Transverse colon (tissue), 4 donors: ENCODE data around the gene WASF2. TPM values are rescaled to one million over a fixed set of nuclear protein-coding genes. Genes with fewer than 3 reads are reported as not detected.

Experiments
- DNase-seq: peaks from one replicate; pipeline ENCODE4 v3.0.0-alpha.2; 2019
- H3K27ac ChIP-seq, 4 donors: fragments of 200-600 bp; sonication (generic); 2 replicates each; pipeline ENCODE4 v1.5.1; 2016 to 2018; ENCODE audit warnings: inconsistent platforms in 4 of 4
- H3K27me3 ChIP-seq: fragments of 200-600 bp; sonication (generic); 2 replicates; pipeline ENCODE4 v1.5.1; 2017; ENCODE audit warnings: inconsistent platforms
- H3K36me3 ChIP-seq, 4 donors: fragments of 200-600 bp; sonication (generic); 2 replicates each; pipeline ENCODE4 v1.5.1; 2017 to 2019; ENCODE audit warnings: inconsistent platforms in 4 of 4
- H3K4me1 ChIP-seq, 4 donors: fragments of 200-600 bp; sonication (generic); 2 replicates each; pipeline ENCODE4 v1.5.1; 2017 to 2020; ENCODE audit warnings: inconsistent platforms in 4 of 4
- H3K4me3 ChIP-seq, 4 donors: fragments of 200-600 bp; sonication (generic); 1 replicate in 1 of 4; 2 replicates in 3 of 4; pipeline versions ENCODE4 v1.5.1 to v1.6.1; 2017 to 2019; ENCODE audit warnings: inconsistent platforms in 4 of 4
- H3K9me3 ChIP-seq, 2 donors: fragments of 200-600 bp; sonication (generic); 2 replicates each; pipeline ENCODE4 v1.5.1; 2017 to 2019; ENCODE audit warnings: inconsistent platforms in 2 of 2
- CTCF ChIP-seq, 5 experiments: fragments of 200-600 bp in 3 of 5; fragments of 450-650 bp in 2 of 5; sonication (generic) in 3 of 5; IDR thresholded peaks; 1 replicate in 2 of 5; 2 replicates in 3 of 5; pipeline ENCODE4 v1.5.1; 2016 to 2017; ENCODE audit warnings: antibody characterized with exemption in 5 of 5, inconsistent platforms in 3 of 5, mild to moderate bottlenecking in 2 of 5, moderate library complexity in 1 of 5
- EP300 ChIP-seq: sonication (generic); formaldehyde crosslinking; IDR thresholded peaks from one replicate; pipeline ENCODE4 v1.6.1; 2017; ENCODE audit warnings: antibody characterized with exemption, low read depth
- POLR2A ChIP-seq: fragments of 450-650 bp; IDR thresholded peaks from one replicate; pipeline ENCODE4 v1.6.1; 2016; ENCODE audit warnings: antibody characterized with exemption, mild to moderate bottlenecking, moderate library complexity
- POLR2AphosphoS5 ChIP-seq, 3 donors: sonication (generic); formaldehyde crosslinking; IDR thresholded peaks; one replicate each; pipeline ENCODE4 v1.6.1; 2016; ENCODE audit warnings: antibody characterized with exemption in 3 of 3
- WGBS, 2 donors: methylation state at CpG; one replicate each; pipeline ENCODE4 v1.1.5; 2018; ENCODE audit warnings: low coverage in 1 of 2; 5-methylcytosine and 5-hydroxymethylcytosine counted together
- in situ Hi-C, 4 donors: fragments of 200-750 bp; cut with MboI; loops; one replicate each; pipeline versions ENCODE4 v1.15.0 to v1.15.1; 2017; ENCODE audit warnings: low sequenced_read_pairs in 3 of 4, low pct_ligation_motif_present in 1 of 4, low pct_unique_long_range_greater_than_20kb in 1 of 4
- intact Hi-C: fragments of 100-400 bp; cut with DNase I; formaldehyde crosslinking; loops from one replicate; pipeline ENCODE4 v1.15.1; 2023; ENCODE audit warnings: low total_unique reads
- total RNA-seq, 4 donors: library from RNA; depleted of rRNA; stranded (reverse); fragments of >200 nt; gene quantifications; one replicate each; pipeline ENCODE4 v1.1.0, GENCODE V29; 2016

WASF2 gene
- total RNA-seq, 4 donors from 2014 or later = 34.6 to 114 (median 60.9) TPM

- intact Hi-C loops (loop anchor here (2.0 to 5.0 kb wide), 2 partner anchors 38 to 93 kb away; no protein-coding TSS in a partner anchor), in situ Hi-C loops (loop anchor here (5.0 to 10.0 kb wide), 2 partner anchors 93 to 210 kb away; partner anchors contain the start of gene AHDC1 (in 1 of the 4))
- Histone ChIP-seq H3K36me3 (no peaks in the 10 kb centered on the region), H3K27ac (no peak overlapping the region), H3K9me3 (no peaks in the 10 kb centered on the region), H3K4me3 (no peak overlapping the region), H3K4me1 (peaks cover 16 to 36% (median 18%) of the 10 kb centered on the region in 4 donors), H3K27me3 (peaks cover 7% of the 10 kb centered on the region)
- 78% methylated on average over 1 of the region's 1 CpG; no CpG with 5 or more reads in 1 of the 2 donors for WGBS, 2 donors
- TF ChIP-seq CTCF (IDR thresholded peaks at IDR 0.05) (no peak), POLR2AphosphoS5 (IDR thresholded peaks at IDR 0.05) (no peak), POLR2A (no peak), EP300 (no peak)
- no peak for DNase-seq
Measured at GRCh38 chr1:27394925-27395324, 95.0 kb downstream of the WASF2 start.

GRCh38 chr1:27394282-27394658 is 95.7 kb downstream of the WASF2 start:
- 95 to 97% methylated on average over 7 to 8 of the region's 9 CpGs for WGBS, 2 donors
- in situ Hi-C loops (loop anchor here (5.0 to 10.0 kb wide), 2 partner anchors 92 to 211 kb away; partner anchors contain the start of gene AHDC1 (in 1 of the 4)), intact Hi-C loops (loop anchor here (2.0 to 5.0 kb wide), 2 partner anchors 37 to 92 kb away; no protein-coding TSS in a partner anchor)
- Histone ChIP-seq H3K27ac (no peak overlapping the region), H3K27me3 (peaks cover 7% of the 10 kb centered on the region), H3K4me3 (no peak overlapping the region), H3K9me3 (no peaks in the 10 kb centered on the region), H3K4me1 (peaks cover 16 to 34% (median 18%) of the 10 kb centered on the region in 4 donors), H3K36me3 (no peaks in the 10 kb centered on the region)
- no peak for DNase-seq
- TF ChIP-seq CTCF (IDR thresholded peaks at IDR 0.05) (no peak), POLR2A (no peak), EP300 (no peak), POLR2AphosphoS5 (IDR thresholded peaks at IDR 0.05) (no peak)

- Histone ChIP-seq H3K9me3 (no peaks in the 10 kb centered on the region), H3K4me1 (peaks cover 16 to 29% (median 18%) of the 10 kb centered on the region in 4 donors), H3K4me3 (no peak overlapping the region), H3K36me3 (no peaks in the 10 kb centered on the region), H3K27me3 (peaks cover 7% of the 10 kb centered on the region), H3K27ac (no peak overlapping the region)
- in situ Hi-C loops = loop anchor here (5.0 to 10.0 kb wide), 2 partner anchors 91 to 211 kb away; partner anchors contain the start of gene AHDC1 (in 1 of the 4)
- no peak for TF ChIP-seq EP300
- no peak for TF ChIP-seq CTCF (IDR thresholded peaks at IDR 0.05)
- no peak for TF ChIP-seq POLR2AphosphoS5 (IDR thresholded peaks at IDR 0.05)
- TF ChIP-seq POLR2A = no peak
- intact Hi-C loops = loop anchor here (2.0 to 5.0 kb wide), 2 partner anchors 37 to 91 kb away; no protein-coding TSS in a partner anchor
- no peak for DNase-seq
- 80% methylated on average over 3 of the region's 18 CpGs; no CpG with 5 or more reads in 1 of the 2 donors for whole genome bisulfite sequencing, 2 donors
Measured at GRCh38 chr1:27393641-27394281, 96.2 kb downstream of the WASF2 start.
